Fibroblast of lung (primary cell): Measurements from ENCODE around the gene CEP85. TPM values are rescaled to one million over a fixed set of nuclear protein-coding genes. Genes with fewer than 3 reads are reported as not detected.

Source experiments
- DNase-seq, 2 donors: peaks; one replicate each; pipeline versions ENCODE4 v3.0.0 to v3.0.0-alpha.2; 2010; ENCODE audit warnings: low read depth in 2 of 2
- H2AFZ ChIP-seq: 2 replicates; pipeline ENCODE4 v1.5.1; 2012; ENCODE audit warnings: low read length, control low read depth, inconsistent platforms
- H3K27ac ChIP-seq: 2 replicates; pipeline ENCODE4 v1.5.1; 2011; ENCODE audit warnings: low read length, control low read depth; ENCODE audit not compliant: insufficient read depth
- H3K27me3 ChIP-seq: 2 replicates; pipeline ENCODE4 v1.5.1; 2011; ENCODE audit warnings: mild to moderate bottlenecking, low read length; ENCODE audit not compliant: control insufficient read depth, insufficient read depth
- H3K36me3 ChIP-seq: 2 replicates; pipeline ENCODE4 v1.5.1; 2011; ENCODE audit warnings: low read length; ENCODE audit not compliant: control insufficient read depth, insufficient read depth
- H3K4me1 ChIP-seq: 2 replicates; pipeline ENCODE4 v1.5.1; 2011; ENCODE audit warnings: low read length; ENCODE audit not compliant: control insufficient read depth, insufficient read depth; ENCODE audit errors: extremely low read depth
- H3K4me2 ChIP-seq: 2 replicates; pipeline ENCODE4 v1.5.1; 2011; ENCODE audit warnings: low read length, control low read depth; ENCODE audit not compliant: insufficient read depth; ENCODE audit errors: extremely low read depth
- H3K4me3 ChIP-seq, 4 experiments: fragments of 200-600 bp in 1 of 4; sonication (generic) in 1 of 4; replicated peaks in 1 of 4; 2 replicates each; pipeline ENCODE4 v1.5.1; 2011 to 2016; ENCODE audit warnings: low read length in 4 of 4, low read depth in 3 of 4, mild to moderate bottlenecking in 3 of 4, control low read depth in 2 of 4, inconsistent platforms in 1 of 4, mixed read lengths in 1 of 4; ENCODE audit not compliant: insufficient read depth in 1 of 4; ENCODE audit errors: control extremely low read depth in 1 of 4
- H3K79me2 ChIP-seq: 2 replicates; pipeline ENCODE4 v1.5.1; 2012; ENCODE audit warnings: mild to moderate bottlenecking, low read length, inconsistent platforms; ENCODE audit not compliant: control insufficient read depth, insufficient read depth
- H3K9ac ChIP-seq: 2 replicates; pipeline ENCODE4 v1.5.1; 2011; ENCODE audit warnings: mild to moderate bottlenecking, low read length, control low read depth; ENCODE audit not compliant: insufficient read depth
- H3K9me3 ChIP-seq: 2 replicates; pipeline ENCODE4 v1.5.1; 2012; ENCODE audit warnings: low read depth, low read length; ENCODE audit not compliant: control insufficient read depth, insufficient read depth
- H4K20me1 ChIP-seq: 2 replicates; pipeline ENCODE4 v1.5.1; 2011; ENCODE audit warnings: low read length; ENCODE audit not compliant: control insufficient read depth, insufficient read depth; ENCODE audit errors: extremely low read depth
- CTCF ChIP-seq, 2 donors: IDR thresholded peaks in 1 of 2; conservative IDR thresholded peaks in 1 of 2; 1 replicate in 1 of 2; 2 replicates in 1 of 2; pipeline ENCODE4 v1.5.1; 2011 to 2012; ENCODE audit warnings: low read length in 2 of 2, control low read depth in 1 of 2, inconsistent platforms in 1 of 2, low read depth in 1 of 2, mild to moderate bottlenecking in 1 of 2
- EZH2 ChIP-seq: IDR thresholded peaks from 2 replicates; pipeline ENCODE4 v1.5.1; 2012; ENCODE audit warnings: low read length, control low read depth, mild to moderate bottlenecking; ENCODE audit errors: missing control alignments
- polyA plus RNA-seq, 2 donors: library from polyadenylated mRNA; depleted of rRNA in 1 of 2; stranded (reverse) in 1 of 2; unstranded in 1 of 2; fragments of >200 nt; gene quantifications; 2 replicates each; pipeline ENCODE4 v1.2.1, GENCODE V29; 2011 to 2012; ENCODE audit warnings: missing spikeins in 1 of 2
- total RNA-seq: library from RNA; depleted of rRNA; stranded (reverse); fragments of >200 nt; gene quantifications from 2 replicates; pipeline ENCODE4 v1.2.1, GENCODE V29; 2014

Gene CEP85
- total and polyA plus RNA-seq, 2 donors (not counting 1 experiment from before 2014, with no cell fraction given) = 4.7 to 6.9 TPM

- Histone ChIP-seq H3K4me3 (no peak overlapping the region), H3K27ac (peak overlapping the region; percentile 9), H3K27me3 (no peaks in the 10 kb centered on the region), H3K79me2 (peaks cover 39% of the 10 kb centered on the region), H2AFZ (no peak overlapping the region), H3K9ac (no peak overlapping the region), H3K36me3 (peaks cover 16% of the 10 kb centered on the region), H4K20me1 (no peaks in the 10 kb centered on the region), H3K4me2 (no peak overlapping the region), H3K9me3 (no peaks in the 10 kb centered on the region), H3K4me1 (peaks cover 50% of the 10 kb centered on the region)
- no peak for DNase-seq
- no peak for TF ChIP-seq CTCF (conservative IDR thresholded peaks at IDR 0.05 in 1 of 2, IDR thresholded peaks at IDR 0.05 in 1 of 2; ENCODE audit: low read depth in 1 of 2, low read length in 2 of 2)
- no peak for TF ChIP-seq EZH2
These were observed 49.4 kb downstream of the CEP85 start for GRCh38 chr1:26283279-26283853.

DNA sequence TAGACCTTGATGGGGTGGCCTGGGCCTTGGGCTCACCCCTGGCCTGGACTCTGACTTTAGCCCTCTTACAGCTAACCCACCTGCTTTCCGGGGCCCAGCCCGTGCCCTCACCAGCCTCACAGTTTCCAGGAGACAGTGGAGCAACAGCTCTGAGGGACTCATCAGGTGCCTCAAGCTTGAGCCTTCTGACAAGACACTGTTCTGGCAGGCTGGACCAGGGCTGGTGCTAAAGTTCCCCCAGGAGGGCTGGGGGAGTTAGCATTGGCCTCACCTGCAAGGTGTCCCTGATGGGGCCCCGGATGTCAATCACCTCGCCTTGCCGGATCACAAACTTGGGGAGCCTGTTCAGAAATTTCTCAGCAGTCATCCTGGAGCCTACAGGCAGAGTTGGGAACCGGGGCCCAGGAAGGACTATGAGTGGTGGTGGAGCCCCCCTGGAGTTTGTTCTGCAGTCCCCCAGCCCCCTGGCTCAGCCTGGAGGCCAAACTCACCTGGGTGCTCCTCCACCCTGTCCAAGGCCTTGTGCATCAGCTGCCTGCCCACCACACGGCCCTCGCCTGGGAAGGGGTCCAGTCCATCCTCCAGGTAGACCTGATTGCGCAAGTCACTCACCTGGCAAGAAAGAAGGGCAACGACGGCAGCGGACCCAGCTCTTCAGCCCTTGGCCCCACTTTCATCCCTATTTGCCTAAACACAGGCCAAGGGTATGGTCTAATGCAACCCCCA is 50.0 kb downstream of the CEP85 start:
- Histone ChIP-seq H3K9ac (peak overlapping the region; percentile 35), H2AFZ (no peak overlapping the region), H3K4me3 (no peak overlapping the region), H3K27ac (peak overlapping the region; percentile 71), H3K36me3 (peaks cover 16% of the 10 kb centered on the region), H4K20me1 (no peaks in the 10 kb centered on the region), H3K9me3 (no peaks in the 10 kb centered on the region), H3K4me1 (peaks cover 49% of the 10 kb centered on the region), H3K27me3 (no peaks in the 10 kb centered on the region), H3K79me2 (peaks cover 39% of the 10 kb centered on the region), H3K4me2 (peak overlapping the region; percentile 50)
- DNase-seq = no peak
- TF ChIP-seq CTCF (conservative IDR thresholded peaks at IDR 0.05 in 1 of 2, IDR thresholded peaks at IDR 0.05 in 1 of 2; ENCODE audit: low read depth in 1 of 2, low read length in 2 of 2) (no peak), EZH2 (no peak)

DNA sequence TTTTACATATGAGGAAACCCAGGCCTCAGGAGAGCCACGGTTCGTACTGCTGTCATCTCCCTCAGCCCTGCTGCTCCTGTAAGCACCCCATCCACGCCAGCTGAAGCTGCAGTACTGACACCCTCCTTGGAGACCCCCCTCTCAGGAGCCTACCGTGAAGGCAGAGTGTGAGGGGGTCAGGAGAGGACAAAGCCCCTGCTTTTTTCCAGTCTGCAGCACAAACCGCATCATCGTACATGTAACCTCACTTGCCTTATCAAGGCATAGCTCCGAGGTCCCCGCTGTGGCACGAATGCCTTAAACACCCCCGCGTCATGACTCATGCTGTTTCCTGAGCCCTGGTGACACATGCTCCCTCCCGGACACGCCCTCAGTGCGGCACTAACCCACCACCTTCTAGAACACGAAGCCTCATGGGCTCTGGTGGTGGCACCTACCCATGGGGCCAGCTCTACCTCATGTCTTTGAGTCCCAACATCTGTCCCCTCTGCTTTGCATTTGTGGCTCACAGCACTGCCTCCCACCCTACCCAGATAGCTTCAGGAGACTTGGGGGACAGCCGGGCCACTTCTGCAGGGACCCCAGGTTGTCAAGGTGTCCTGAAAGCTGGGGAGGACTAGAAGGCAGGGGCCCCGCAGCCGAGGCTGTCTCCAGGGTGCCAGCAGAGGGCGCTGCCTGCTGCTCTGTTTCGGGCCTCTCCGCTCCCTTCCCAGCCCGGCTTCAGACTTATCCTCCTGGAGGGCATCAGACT is 50.8 kb downstream of the CEP85 start:
- TF ChIP-seq CTCF (conservative IDR thresholded peaks at IDR 0.05 in 1 of 2, IDR thresholded peaks at IDR 0.05 in 1 of 2; ENCODE audit: low read depth in 1 of 2, low read length in 2 of 2) = peak; percentile 57 to 82
- no peak for TF ChIP-seq EZH2
- Histone ChIP-seq H3K9me3 (no peaks in the 10 kb centered on the region), H4K20me1 (no peaks in the 10 kb centered on the region), H3K9ac (peak overlapping the region; percentile 35), H3K36me3 (peaks cover 16% of the 10 kb centered on the region), H3K79me2 (peaks cover 32% of the 10 kb centered on the region), H3K4me2 (peak overlapping the region; percentile 50), H2AFZ (no peak overlapping the region), H3K27me3 (no peaks in the 10 kb centered on the region), H3K27ac (peak overlapping the region; percentile 71), H3K4me1 (peaks cover 44% of the 10 kb centered on the region), H3K4me3 (no peak overlapping the region)
- DNase-seq = peak; percentile 87 to 96
